HCT116 (cell line): Measurements from ENCODE around the gene RASSF5. TPM values are rescaled to one million over a fixed set of nuclear protein-coding genes. Genes with fewer than 3 reads are reported as not detected.

ENCODE experiments used
- ATAC-seq: fragments of 200-7000 bp; cut with Tn5 transposase; 2 replicates; pipeline ENCODE4 v1.9.1; 2020; ENCODE audit warnings: mild to moderate bottlenecking, moderate library complexity
- BruUV-seq: library from RNA; stranded (reverse); fragments of 400-500 nt; replicated peaks from 2 replicates; lab custom pipeline; 2021; lab: Mats Ljungman, UMichigan
- CTCF ChIA-PET: fragments of 300-600 bp; sonication (Branson Sonifier 250); formaldehyde crosslinking; loops from one replicate; lab custom pipeline; 2021; ENCODE audit warnings: antibody characterized with exemption; lab: Charles Lee
- POLR2A ChIA-PET: fragments of 300-600, 350-600 bp; sonication (Branson Sonifier 250); formaldehyde crosslinking; loops from one replicate; lab custom pipeline; 2021; ENCODE audit warnings: antibody characterized with exemption; lab: Charles Lee
- RAD21 ChIA-PET, 2 experiments: fragments of 300-600 bp; sonication (Branson Sonifier 250); formaldehyde crosslinking; loops; one replicate each; lab custom pipeline; 2023; ENCODE audit warnings: low total read pairs in 2 of 2; ENCODE audit not compliant: uncharacterized antibody in 2 of 2, unreplicated experiment in 2 of 2, low non-redundant PET in 1 of 2; lab: Charles Lee
- DNase-seq: peaks from one replicate; pipeline ENCODE4 v3.0.0-alpha.2; 2010; ENCODE audit warnings: low read depth, low spot score
- H2AFZ ChIP-seq: fragments of 200-600 bp; shearing (Covaris generic), sonication (generic); 2 replicates; pipeline ENCODE4 v1.6.1; 2017; ENCODE audit warnings: low read depth, mixed run types, mixed read lengths, antibody characterized with exemption, low read length; ENCODE audit not compliant: poor library complexity, severe bottlenecking
- H3K27ac ChIP-seq: 2 replicates; pipeline ENCODE4 v1.5.1; 2012; ENCODE audit warnings: low read depth, low read length
- H3K27me3 ChIP-seq: fragments of 200-600 bp; sonication (generic); 2 replicates; pipeline ENCODE4 v1.6.1; 2016; ENCODE audit warnings: mixed run types, low read length, mixed read lengths; ENCODE audit not compliant: insufficient read depth
- H3K36me3 ChIP-seq, 2 experiments: fragments of 200-500 bp in 1 of 2; fragments of 200-600 bp in 1 of 2; sonication (Bioruptor generic) in 1 of 2; sonication (generic) in 1 of 2; 2 replicates each; pipeline versions ENCODE4 v1.5.1 to v1.6.1; 2014 to 2016; ENCODE audit warnings: low read length in 2 of 2, inconsistent platforms in 1 of 2, mixed read lengths in 1 of 2, mixed run types in 1 of 2; ENCODE audit not compliant: insufficient read depth in 2 of 2, control insufficient read depth in 1 of 2
- H3K4me1 ChIP-seq, 2 experiments: fragments of 200-600 bp in 1 of 2; sonication (generic) in 1 of 2; 2 replicates each; pipeline versions ENCODE4 v1.5.1 to v1.6.1; 2012 to 2017; ENCODE audit warnings: low read length in 2 of 2, inconsistent platforms in 1 of 2, mild to moderate bottlenecking in 1 of 2, mixed read lengths in 1 of 2, mixed run types in 1 of 2, moderate library complexity in 1 of 2; ENCODE audit not compliant: insufficient read depth in 2 of 2, control insufficient read depth in 1 of 2
- H3K4me2 ChIP-seq: fragments of 200-600 bp; sonication (generic); 2 replicates; pipeline ENCODE4 v1.6.1; 2017; ENCODE audit warnings: mixed run types, low read length, mixed read lengths
- H3K4me3 ChIP-seq, 2 experiments: fragments of 200-600 bp in 1 of 2; sonication (generic) in 1 of 2; replicated peaks in 1 of 2; 2 replicates each; pipeline ENCODE4 v1.5.1; 2011 to 2016; ENCODE audit warnings: low read length in 2 of 2, control low read depth in 1 of 2, low read depth in 1 of 2, mild to moderate bottlenecking in 1 of 2, mixed read lengths in 1 of 2, mixed run types in 1 of 2
- H3K79me2 ChIP-seq: fragments of 200-600 bp; sonication (generic); 2 replicates; pipeline ENCODE4 v1.6.1; 2017; ENCODE audit warnings: mild to moderate bottlenecking, mixed run types, low read length, moderate library complexity, mixed read lengths; ENCODE audit not compliant: insufficient read depth
- H3K9ac ChIP-seq: fragments of 200-600 bp; sonication (generic); 2 replicates; pipeline ENCODE4 v1.6.1; 2016; ENCODE audit warnings: low read length, mixed read lengths
- H3K9me2 ChIP-seq: fragments of 200-600 bp; sonication (generic), shearing (Covaris generic); 2 replicates; pipeline ENCODE4 v1.6.1; 2017; ENCODE audit warnings: mixed run types, mild to moderate bottlenecking, moderate library complexity; ENCODE audit not compliant: insufficient read depth
- H3K9me3 ChIP-seq, 2 experiments: fragments of 200-500 bp in 1 of 2; fragments of 200-600 bp in 1 of 2; sonication (Bioruptor generic) in 1 of 2; sonication (generic) in 1 of 2; 2 replicates each; pipeline ENCODE4 v1.6.1; 2014 to 2017; ENCODE audit warnings: low read length in 2 of 2, mixed read lengths in 2 of 2, inconsistent platforms in 1 of 2, low read depth in 1 of 2, mild to moderate bottlenecking in 1 of 2, mixed run types in 1 of 2, moderate library complexity in 1 of 2; ENCODE audit not compliant: control insufficient read depth in 1 of 2, insufficient read depth in 1 of 2
- H4K20me1 ChIP-seq: fragments of 200-600 bp; sonication (generic), shearing (Covaris generic); 2 replicates; pipeline ENCODE4 v1.6.1; 2017; ENCODE audit warnings: mixed run types, mild to moderate bottlenecking, moderate library complexity; ENCODE audit not compliant: insufficient read depth
- ATF3 ChIP-seq: IDR thresholded peaks from 2 replicates; pipeline ENCODE4 v1.6.1; 2012
- CEBPB ChIP-seq: IDR thresholded peaks from 2 replicates; pipeline ENCODE4 v1.6.1; 2012; ENCODE audit warnings: low read depth
- EZH2 ChIP-seq: fragments of 200-600 bp; sonication (generic); IDR thresholded peaks from 2 replicates; pipeline ENCODE4 v1.6.1; 2017; ENCODE audit warnings: antibody characterized with exemption, mixed run types
- JUND ChIP-seq: IDR thresholded peaks from 2 replicates; pipeline ENCODE4 v1.6.1; 2012
- POLR2A ChIP-seq: IDR thresholded peaks from 2 replicates; pipeline ENCODE4 v1.7.0; 2011; ENCODE audit warnings: borderline replicate concordance; ENCODE audit not compliant: insufficient read depth, insufficient read length; ENCODE audit errors: extremely low read depth
- RAD21 ChIP-seq: IDR thresholded peaks from 2 replicates; pipeline ENCODE4 v1.6.1; 2012; ENCODE audit warnings: low read depth, mild to moderate bottlenecking
- SIN3A ChIP-seq: IDR thresholded peaks from 2 replicates; pipeline ENCODE4 v1.6.1; 2012; ENCODE audit warnings: low read depth
- SP1 ChIP-seq: IDR thresholded peaks from 2 replicates; pipeline ENCODE4 v1.6.1; 2012; ENCODE audit warnings: low read depth
- ZBTB33 ChIP-seq: IDR thresholded peaks from 2 replicates; pipeline ENCODE4 v1.6.1; 2011; ENCODE audit warnings: mild to moderate bottlenecking, low read length, moderate library complexity; ENCODE audit not compliant: insufficient replicate concordance; ENCODE audit errors: extremely low read depth
- ZNF274 ChIP-seq: fragments of 200-500 bp; sonication (Bioruptor generic); IDR thresholded peaks from 2 replicates; pipeline ENCODE4 v1.6.1; 2014; ENCODE audit warnings: mild to moderate bottlenecking, low read depth, low read length, inconsistent platforms
- intact Hi-C: fragments of 100-400 bp; cut with micrococcal nuclease; formaldehyde crosslinking; loops from 2 replicates; pipeline ENCODE4 v1.10.0; 2022
- total RNA-seq: library from RNA; stranded (reverse); gene quantifications from one replicate; pipeline ENCODE4 v1.2.1, GENCODE V29; 2021; ENCODE audit not compliant: unreplicated experiment
- TF ChIP-seq, protein P1 (sequence below): IDR thresholded peaks from 2 replicates; pipeline ENCODE4 v1.6.1; 2012
- TF ChIP-seq, protein P2 (sequence below): IDR thresholded peaks from 2 replicates; pipeline ENCODE4 v1.6.1; 2012; ENCODE audit warnings: low read depth

RASSF5 gene
- total RNA-seq, 1 experiment from 2014 or later, result 5.4 TPM

- no peaks in the 10 kb centered on the region for H3K9me3 ChIP-seq
- H2AFZ ChIP-seq, result no peak overlapping the region
- RAD21 ChIA-PET, result no interaction called here
- no peak for ATAC-seq
- CTCF ChIA-PET, result no interaction called here
- intact Hi-C loops, result no loop called here
- no peak overlapping the region for H3K4me3 ChIP-seq
- BruUV-seq, result no TSS peak
- peaks cover 0 to 6% of the 10 kb centered on the region in 2 experiments; a peak in 1 of 4 replicates for H3K4me1 ChIP-seq
- H4K20me1 ChIP-seq, result no peaks in the 10 kb centered on the region
- no peak overlapping the region for H3K9ac ChIP-seq
- no peaks in the 10 kb centered on the region for H3K36me3 ChIP-seq
- TF ChIP-seq, protein P1, sequence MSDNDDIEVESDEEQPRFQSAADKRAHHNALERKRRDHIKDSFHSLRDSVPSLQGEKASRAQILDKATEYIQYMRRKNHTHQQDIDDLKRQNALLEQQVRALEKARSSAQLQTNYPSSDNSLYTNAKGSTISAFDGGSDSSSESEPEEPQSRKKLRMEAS, result no peak
- TF ChIP-seq JUND (no peak), EZH2 (no peak), ZBTB33 (no peak), SP1 (no peak), SIN3A (no peak), POLR2A (no peak), RAD21 (no peak), ZNF274 (no peak), CEBPB (no peak), ATF3 (no peak)
- TF ChIP-seq, protein P2, sequence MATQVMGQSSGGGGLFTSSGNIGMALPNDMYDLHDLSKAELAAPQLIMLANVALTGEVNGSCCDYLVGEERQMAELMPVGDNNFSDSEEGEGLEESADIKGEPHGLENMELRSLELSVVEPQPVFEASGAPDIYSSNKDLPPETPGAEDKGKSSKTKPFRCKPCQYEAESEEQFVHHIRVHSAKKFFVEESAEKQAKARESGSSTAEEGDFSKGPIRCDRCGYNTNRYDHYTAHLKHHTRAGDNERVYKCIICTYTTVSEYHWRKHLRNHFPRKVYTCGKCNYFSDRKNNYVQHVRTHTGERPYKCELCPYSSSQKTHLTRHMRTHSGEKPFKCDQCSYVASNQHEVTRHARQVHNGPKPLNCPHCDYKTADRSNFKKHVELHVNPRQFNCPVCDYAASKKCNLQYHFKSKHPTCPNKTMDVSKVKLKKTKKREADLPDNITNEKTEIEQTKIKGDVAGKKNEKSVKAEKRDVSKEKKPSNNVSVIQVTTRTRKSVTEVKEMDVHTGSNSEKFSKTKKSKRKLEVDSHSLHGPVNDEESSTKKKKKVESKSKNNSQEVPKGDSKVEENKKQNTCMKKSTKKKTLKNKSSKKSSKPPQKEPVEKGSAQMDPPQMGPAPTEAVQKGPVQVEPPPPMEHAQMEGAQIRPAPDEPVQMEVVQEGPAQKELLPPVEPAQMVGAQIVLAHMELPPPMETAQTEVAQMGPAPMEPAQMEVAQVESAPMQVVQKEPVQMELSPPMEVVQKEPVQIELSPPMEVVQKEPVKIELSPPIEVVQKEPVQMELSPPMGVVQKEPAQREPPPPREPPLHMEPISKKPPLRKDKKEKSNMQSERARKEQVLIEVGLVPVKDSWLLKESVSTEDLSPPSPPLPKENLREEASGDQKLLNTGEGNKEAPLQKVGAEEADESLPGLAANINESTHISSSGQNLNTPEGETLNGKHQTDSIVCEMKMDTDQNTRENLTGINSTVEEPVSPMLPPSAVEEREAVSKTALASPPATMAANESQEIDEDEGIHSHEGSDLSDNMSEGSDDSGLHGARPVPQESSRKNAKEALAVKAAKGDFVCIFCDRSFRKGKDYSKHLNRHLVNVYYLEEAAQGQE, result no peak
- H3K27me3 ChIP-seq, result no peaks in the 10 kb centered on the region
- no peaks in the 10 kb centered on the region for H3K79me2 ChIP-seq
- no peak for DNase-seq
- no peak overlapping the region for H3K27ac ChIP-seq
- no peaks in the 10 kb centered on the region for H3K9me2 ChIP-seq
- POLR2A ChIA-PET, result no interaction called here
- no peak overlapping the region for H3K4me2 ChIP-seq
Observed at GRCh38 chr1:206563367-206564207, 56.3 kb downstream of the RASSF5 start.
